H1 (cell line): ENCODE results near the gene MUC13. TPM values are rescaled to one million over a fixed set of nuclear protein-coding genes. Genes with fewer than 3 reads are reported as not detected.
A peak's percentile ranks its signal among the peaks of the same experiment; 100 is the strongest.

Source experiments
- CTCF ChIA-PET: fragments of 300-600 bp; sonication (Branson Sonifier 250); formaldehyde crosslinking; loops from one replicate; lab custom pipeline; 2021; ENCODE audit not compliant: partially characterized antibody; lab: Charles Lee
- POLR2A ChIA-PET: fragments of 300-600 bp; sonication (Branson Sonifier 250); formaldehyde crosslinking; loops from one replicate; lab custom pipeline; 2021; ENCODE audit warnings: inconsistent platforms; ENCODE audit not compliant: partially characterized antibody; lab: Charles Lee
- DNase-seq, 2 experiments: peaks; one replicate each; pipeline versions ENCODE4 v3.0.0 to v3.0.0-alpha.2; 2010 to 2022; ENCODE audit warnings: low spot score in 2 of 2, low read depth in 1 of 2, mixed read lengths in 1 of 2
- FAIRE-seq: peaks from 2 replicates; lab custom pipeline; 2011; peaks lifted over from hg19 to GRCh38; lab: Jason Lieb, UNC
- H2AFZ ChIP-seq: 2 replicates; pipeline ENCODE4 v1.8.1; 2012; ENCODE audit warnings: low read length, inconsistent platforms
- H2AK5ac ChIP-seq: 2 replicates; pipeline ENCODE4 v1.6.1; 2013; ENCODE audit warnings: low read depth, low read length
- H2BK120ac ChIP-seq: replicated peaks from 2 replicates; pipeline ENCODE3; 2013; ENCODE audit warnings: low read depth, low read length, inconsistent platforms
- H2BK12ac ChIP-seq: 2 replicates; pipeline ENCODE4 v1.6.1; 2013; ENCODE audit warnings: low read depth, low read length
- H2BK15ac ChIP-seq: 2 replicates; pipeline ENCODE4 v1.6.1; 2013; ENCODE audit warnings: low read length
- H2BK20ac ChIP-seq: 2 replicates; pipeline ENCODE4 v1.6.1; 2013; ENCODE audit warnings: low read length
- H2BK5ac ChIP-seq: 2 replicates; pipeline ENCODE4 v1.6.1; 2013; ENCODE audit warnings: low read depth, low read length
- H3K14ac ChIP-seq: 2 replicates; pipeline ENCODE4 v1.6.1; 2013; ENCODE audit warnings: inconsistent platforms; ENCODE audit not compliant: insufficient read length
- H3K18ac ChIP-seq: 2 replicates; pipeline ENCODE4 v1.6.1; 2013; ENCODE audit warnings: low read length; ENCODE audit errors: extremely low read depth
- H3K23ac ChIP-seq: 2 replicates; pipeline ENCODE4 v1.6.1; 2013; ENCODE audit warnings: inconsistent platforms; ENCODE audit not compliant: insufficient read length
- H3K23me2 ChIP-seq: 2 replicates; pipeline ENCODE4 v1.6.1; 2013; ENCODE audit warnings: low read depth, low read length
- H3K27ac ChIP-seq: 2 replicates; pipeline ENCODE4 v1.6.1; 2011; ENCODE audit warnings: low read depth, low read length, inconsistent platforms
- H3K27me3 ChIP-seq, 4 experiments: replicated peaks in 1 of 4; 1 replicate in 1 of 4; 2 replicates in 3 of 4; pipeline versions ENCODE4 v1.6.1 to v1.8.1; 2011 to 2013; ENCODE audit warnings: low read length in 3 of 4, mild to moderate bottlenecking in 3 of 4, inconsistent platforms in 2 of 4, mixed read lengths in 2 of 4, moderate library complexity in 1 of 4; ENCODE audit not compliant: control insufficient read depth in 3 of 4, insufficient read depth in 3 of 4; ENCODE audit errors: extremely low read depth in 1 of 4
- H3K36me3 ChIP-seq, 4 experiments: 2 replicates each; pipeline versions ENCODE4 v1.6.1 to v1.8.1; 2011 to 2013; ENCODE audit warnings: mild to moderate bottlenecking in 4 of 4, low read length in 3 of 4, moderate library complexity in 2 of 4, control low read depth in 1 of 4, inconsistent platforms in 1 of 4; ENCODE audit not compliant: insufficient read depth in 4 of 4, control insufficient read depth in 2 of 4
- H3K4ac ChIP-seq: replicated peaks from 2 replicates; pipeline ENCODE3; 2013; ENCODE audit warnings: low read length, low read depth, mixed read lengths, inconsistent platforms; ENCODE audit not compliant: insufficient read length
- H3K4me1 ChIP-seq, 4 experiments: replicated peaks in 1 of 4; 1 replicate in 1 of 4; 2 replicates in 3 of 4; pipeline versions ENCODE4 v1.6.1 to v1.8.1; 2011 to 2013; ENCODE audit warnings: low read length in 3 of 4, inconsistent platforms in 2 of 4, mixed read lengths in 1 of 4; ENCODE audit not compliant: insufficient read depth in 4 of 4, control insufficient read depth in 3 of 4
- H3K4me2 ChIP-seq, 2 experiments: 2 replicates each; pipeline versions ENCODE4 v1.6.1 to v1.8.1; 2011 to 2013; ENCODE audit warnings: low read depth in 2 of 2, low read length in 2 of 2, control low read depth in 1 of 2, inconsistent platforms in 1 of 2, mild to moderate bottlenecking in 1 of 2; ENCODE audit not compliant: insufficient read depth in 1 of 2
- H3K4me3 ChIP-seq, 4 experiments: fragments of 200-600, 300-600 bp in 1 of 4; sonication (generic), shearing (Covaris generic), sonication (Bioruptor Twin) in 1 of 4; 2 replicates each; pipeline versions ENCODE4 v1.5.1 to v1.8.1; 2011 to 2016; ENCODE audit warnings: low read length in 4 of 4, low read depth in 3 of 4, control low read depth in 2 of 4, inconsistent platforms in 2 of 4, mild to moderate bottlenecking in 2 of 4, mixed read lengths in 1 of 4, moderate library complexity in 1 of 4; ENCODE audit not compliant: insufficient read depth in 2 of 4; ENCODE audit errors: extremely low read depth in 1 of 4
- H3K56ac ChIP-seq: replicated peaks from 2 replicates; pipeline ENCODE3; 2013; ENCODE audit warnings: low read depth, mild to moderate bottlenecking, mixed read lengths, low read length, inconsistent platforms; ENCODE audit not compliant: insufficient read length
- H3K79me1 ChIP-seq: 2 replicates; pipeline ENCODE4 v1.6.1; 2013; ENCODE audit warnings: low read depth, low read length, control low read depth
- H3K79me2 ChIP-seq, 2 experiments: 2 replicates each; pipeline versions ENCODE4 v1.6.1 to v1.8.1; 2012 to 2013; ENCODE audit warnings: low read length in 2 of 2, mild to moderate bottlenecking in 2 of 2, inconsistent platforms in 1 of 2; ENCODE audit not compliant: insufficient read depth in 2 of 2, control insufficient read depth in 1 of 2
- H3K9ac ChIP-seq, 4 experiments: replicated peaks in 1 of 4; 1 replicate in 1 of 4; 2 replicates in 3 of 4; pipeline versions ENCODE4 v1.6.1 to v1.8.1; 2011 to 2013; ENCODE audit warnings: low read depth in 3 of 4, low read length in 3 of 4, control low read depth in 2 of 4, mild to moderate bottlenecking in 2 of 4, moderate library complexity in 2 of 4, inconsistent platforms in 1 of 4; ENCODE audit errors: extremely low read depth in 1 of 4
- H3K9me3 ChIP-seq, 2 experiments: 2 replicates each; pipeline versions ENCODE4 v1.6.1 to v1.8.1; 2012 to 2013; ENCODE audit warnings: mild to moderate bottlenecking in 2 of 2, moderate library complexity in 2 of 2, control low read depth in 1 of 2, inconsistent platforms in 1 of 2, low read depth in 1 of 2, low read length in 1 of 2, mixed read lengths in 1 of 2; ENCODE audit not compliant: insufficient read depth in 2 of 2
- H4K20me1 ChIP-seq, 2 experiments: replicated peaks in 1 of 2; 2 replicates each; pipeline versions ENCODE3 to v1.8.1; 2011 to 2013; ENCODE audit warnings: inconsistent platforms in 2 of 2, low read length in 2 of 2, mild to moderate bottlenecking in 1 of 2; ENCODE audit not compliant: insufficient read depth in 2 of 2, control insufficient read depth in 1 of 2
- H4K5ac ChIP-seq: 2 replicates; pipeline ENCODE4 v1.6.1; 2013; ENCODE audit warnings: low read length, low read depth, mixed read lengths, inconsistent platforms; ENCODE audit not compliant: insufficient read length
- H4K8ac ChIP-seq: 2 replicates; pipeline ENCODE4 v1.8.0; 2013; ENCODE audit warnings: mild to moderate bottlenecking, moderate library complexity, low read length, inconsistent platforms; ENCODE audit not compliant: insufficient read depth; ENCODE audit errors: extremely low read depth
- H4K91ac ChIP-seq: replicated peaks from 2 replicates; pipeline ENCODE3; 2013; ENCODE audit warnings: low read length, mixed read lengths, inconsistent platforms; ENCODE audit not compliant: insufficient read length
- BACH1 ChIP-seq: IDR thresholded peaks from 2 replicates; pipeline ENCODE4 v1.6.1; 2012; ENCODE audit warnings: low read length, improper control_type of control experiment
- NANOG ChIP-seq: IDR thresholded peaks from 2 replicates; pipeline ENCODE4 v1.6.1; 2011; ENCODE audit warnings: low read length, low read depth, mild to moderate bottlenecking, inconsistent platforms; ENCODE audit not compliant: insufficient read depth, poor library complexity, severe bottlenecking
- SIRT6 ChIP-seq: IDR thresholded peaks from one replicate; pipeline ENCODE4 v1.7.1; 2012; ENCODE audit warnings: low read length, inconsistent platforms
- SIX5 ChIP-seq: IDR thresholded peaks from 2 replicates; pipeline ENCODE4 v1.6.1; 2011; ENCODE audit warnings: mild to moderate bottlenecking, low read depth, low read length
- SP4 ChIP-seq: IDR thresholded peaks from 2 replicates; pipeline ENCODE4 v1.6.1; 2012; ENCODE audit warnings: low read length, inconsistent platforms
- TCF12 ChIP-seq: IDR thresholded peaks from 2 replicates; pipeline ENCODE4 v1.6.1; 2011; ENCODE audit warnings: low read depth, mild to moderate bottlenecking, low read length
- TEAD4 ChIP-seq: IDR thresholded peaks from 2 replicates; pipeline ENCODE4 v1.6.1; 2012; ENCODE audit warnings: low read depth, low read length, inconsistent platforms, mixed read lengths
- whole genome bisulfite sequencing, 2 experiments: shearing (Covaris generic) in 1 of 2; methylation state at CpG; one replicate each; pipeline versions ENCODE4 v1.1.6 to v1.1.7; 2013 to 2015; ENCODE audit warnings: low lambda C conversion rate in 2 of 2, mixed read lengths in 2 of 2, inconsistent platforms in 1 of 2, low coverage in 1 of 2, missing lambda C conversion rate in 1 of 2; ENCODE audit not compliant: insufficient replicate concordance in 2 of 2, insufficient coverage in 1 of 2, insufficient read length in 1 of 2; ENCODE audit errors: extremely low coverage in 1 of 2, missing lambda C conversion rate in 1 of 2; 5-methylcytosine and 5-hydroxymethylcytosine counted together
- polyA plus RNA-seq, 7 experiments: library from polyadenylated mRNA; depleted of rRNA in 3 of 7; stranded (reverse) in 5 of 7; unstranded in 2 of 7; fragments of >200 nt in 5 of 7; fragments of 200-250 nt in 2 of 7; gene quantifications; 1 replicate in 5 of 7; 2 replicates in 1 of 7; 4 replicates in 1 of 7; pipeline versions ENCODE4 v1.2.1 to v1.2.3, GENCODE V29; 2011 to 2013; ENCODE audit warnings: missing spikeins in 2 of 7, mixed read lengths in 2 of 7
- total RNA-seq: library from RNA; stranded (reverse); fragmentation: NEBNext Ultra II Directional; extraction: Animal tissue kit (Norgen Biotek cat#: 25700); gene quantifications from 2 replicates; pipeline ENCODE4 v1.2.1, GENCODE V29; 2021

Gene MUC13
- total and polyA plus RNA-seq, 2 of the 8 experiments (the other 6 are each of a cell fraction or from before 2014, with no cell fraction given), result not detected

DNA sequence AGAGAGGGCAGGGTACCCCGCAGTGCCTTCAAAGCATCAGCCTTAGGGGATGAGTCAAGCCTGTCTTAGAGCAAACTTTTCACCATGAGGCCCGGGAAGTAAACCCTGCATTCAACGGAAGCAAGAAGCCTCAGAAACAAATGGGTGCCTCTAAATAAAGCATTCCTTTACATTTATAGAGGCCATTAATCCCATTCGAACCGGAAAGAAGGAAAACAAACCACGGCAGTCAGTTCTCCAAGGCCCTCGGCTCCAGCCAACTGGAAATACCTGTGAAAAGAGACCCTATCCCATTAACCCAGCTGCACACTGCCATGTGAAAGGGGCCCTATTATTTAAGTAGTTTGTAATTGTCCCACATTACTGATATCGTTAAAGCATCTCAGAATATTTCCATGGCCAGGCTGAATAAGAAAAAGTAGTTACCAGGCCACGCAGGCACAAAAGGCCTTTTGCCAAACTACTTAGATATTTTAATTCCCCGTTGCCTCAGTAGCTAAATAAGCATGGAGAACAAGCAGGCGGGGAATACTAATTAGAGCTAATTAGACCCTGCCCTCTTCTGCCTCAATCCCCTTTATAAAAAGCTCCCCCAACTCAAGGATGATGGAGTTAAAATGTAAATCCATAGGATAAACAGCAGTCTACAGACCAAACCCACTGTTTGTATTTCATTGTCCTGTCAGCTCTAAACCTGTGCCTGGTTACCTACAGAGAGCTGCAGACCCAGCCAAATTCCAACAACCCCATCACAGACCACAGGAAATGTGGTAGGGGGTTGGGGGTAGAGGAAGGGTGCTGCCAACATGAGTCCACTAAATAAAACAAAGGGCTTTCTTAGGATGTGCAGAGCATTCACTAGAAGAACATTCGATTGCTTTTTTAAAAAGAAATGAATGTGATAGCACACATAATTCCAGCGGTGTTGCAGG lies 51.5 kb downstream of the MUC13 start:
- TF ChIP-seq SIX5 (no peak), BACH1 (no peak), TCF12 (no peak), TEAD4 (peak; percentile 69), NANOG (no peak), SIRT6 (no peak), SP4 (no peak)
- Histone ChIP-seq H3K9me3 (no peaks in the 10 kb centered on the region), H2AK5ac (peak overlapping the region; percentile 85; the same call in 1 of the 2 replicates), H3K79me1 (peaks cover 3% of the 10 kb centered on the region), H4K20me1 (peaks cover 2 to 3% of the 10 kb centered on the region in 2 experiments), H3K27ac (0 out of 2 replicates have a peak overlapping the region, but pooled peaks have one; percentile 14), H3K18ac (0 out of 2 replicates have a peak overlapping the region, but pooled peaks have one; percentile 52), H2BK120ac (no peak overlapping the region), H3K23ac (no peak overlapping the region), H2BK5ac (peak overlapping the region; percentile 88; the same call in 1 of the 2 replicates), H2BK12ac (peak overlapping the region; percentile 35; the same call in 1 of the 2 replicates), H3K4me2 (peak overlapping the region in 1 of 2 experiments; percentile 47; a peak in 2 of 4 replicates), H3K27me3 (no peaks in the 10 kb centered on the region), H3K14ac (no peak overlapping the region), H3K23me2 (peaks cover 5% of the 10 kb centered on the region), H2BK15ac (peak overlapping the region; percentile 61; the same call in 1 of the 2 replicates), H3K4ac (peak overlapping the region; percentile 45), H3K36me3 (no peaks in the 10 kb centered on the region), H4K8ac (no peak overlapping the region), H2BK20ac (no peak overlapping the region), H3K56ac (no peak overlapping the region), H3K4me3 (peak overlapping the region in 1 of 4 experiments; percentile 27; a peak in 1 of 8 replicates), H4K5ac (no peak overlapping the region), H3K79me2 (peaks cover 20 to 74% of the 10 kb centered on the region in 2 experiments), H4K91ac (no peak overlapping the region), H3K9ac (no peak overlapping the region), H3K4me1 (peaks cover 7 to 25% (median 24%) of the 10 kb centered on the region in 4 experiments), H2AFZ (no peak overlapping the region)
- DNase-seq, result no peak
- ChIA-PET POLR2A (interaction anchor here (0.6 to 4.2 kb wide), 6 partner anchors 11 to 684 kb away, joined by 3 to 20 read pairs (median 4); no protein-coding TSS in a partner anchor), CTCF (interaction anchor here (0.6 to 1.9 kb wide), 6 partner anchors 18 to 122 kb away, joined by 3 to 5 read pairs (median 4); no protein-coding TSS in a partner anchor)
- 56% methylated on average over 13 of the region's 13 CpGs; no CpG with 5 or more reads in 1 of the 2 experiments for WGBS, 2 experiments
- no peak for FAIRE-seq
